Measurements from ENCODE around the gene MT1H. TPM values are rescaled to one million over a fixed set of nuclear protein-coding genes. Genes with fewer than 3 reads are reported as not detected.
A peak's percentile ranks its signal among the peaks of the same experiment; 100 is the strongest.

Gene MT1H
- total RNA-seq, 4 donors from 2014 or later, result 5.8 to 2,098 (median 30.1) TPM; not detected in 1

DNA sequence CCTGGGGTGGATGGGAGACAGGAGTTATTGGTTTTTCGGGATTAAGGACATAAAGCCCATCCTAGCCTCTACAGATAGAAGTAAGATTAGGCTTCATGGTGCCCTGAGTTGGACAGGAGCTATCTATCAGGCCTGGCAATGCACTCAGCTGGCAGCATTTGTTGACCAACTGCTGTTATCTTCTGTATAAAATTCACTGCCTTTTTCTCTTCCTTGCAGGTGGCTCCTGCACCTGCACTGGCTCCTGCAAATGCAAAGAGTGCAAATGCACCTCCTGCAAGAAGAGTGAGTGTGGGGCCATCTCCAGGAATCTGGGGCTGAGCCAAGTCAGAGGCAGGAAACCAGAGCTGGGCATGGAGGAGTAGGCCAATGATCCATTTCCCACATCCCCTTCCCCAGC, 30.6 kb upstream of the MT1H start:
- Histone ChIP-seq H3K4me3 (peak overlapping the region in 1 of 4 donors; percentile 63), H3K27me3 (peaks cover 0 to 11% of the 10 kb centered on the region in 2 donors), H3K4me1 (peaks cover 0 to 38% (median 7%) of the 10 kb centered on the region in 4 donors), H3K36me3 (no peaks in the 10 kb centered on the region), H3K9me3 (no peaks in the 10 kb centered on the region), H3K27ac (peak overlapping the region in 1 of 4 donors; percentile 73)
- no peak for DNase-seq
- TF ChIP-seq, protein P1, sequence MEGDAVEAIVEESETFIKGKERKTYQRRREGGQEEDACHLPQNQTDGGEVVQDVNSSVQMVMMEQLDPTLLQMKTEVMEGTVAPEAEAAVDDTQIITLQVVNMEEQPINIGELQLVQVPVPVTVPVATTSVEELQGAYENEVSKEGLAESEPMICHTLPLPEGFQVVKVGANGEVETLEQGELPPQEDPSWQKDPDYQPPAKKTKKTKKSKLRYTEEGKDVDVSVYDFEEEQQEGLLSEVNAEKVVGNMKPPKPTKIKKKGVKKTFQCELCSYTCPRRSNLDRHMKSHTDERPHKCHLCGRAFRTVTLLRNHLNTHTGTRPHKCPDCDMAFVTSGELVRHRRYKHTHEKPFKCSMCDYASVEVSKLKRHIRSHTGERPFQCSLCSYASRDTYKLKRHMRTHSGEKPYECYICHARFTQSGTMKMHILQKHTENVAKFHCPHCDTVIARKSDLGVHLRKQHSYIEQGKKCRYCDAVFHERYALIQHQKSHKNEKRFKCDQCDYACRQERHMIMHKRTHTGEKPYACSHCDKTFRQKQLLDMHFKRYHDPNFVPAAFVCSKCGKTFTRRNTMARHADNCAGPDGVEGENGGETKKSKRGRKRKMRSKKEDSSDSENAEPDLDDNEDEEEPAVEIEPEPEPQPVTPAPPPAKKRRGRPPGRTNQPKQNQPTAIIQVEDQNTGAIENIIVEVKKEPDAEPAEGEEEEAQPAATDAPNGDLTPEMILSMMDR (IDR thresholded peaks at IDR 0.05), result no peak
- no peak for TF ChIP-seq POLR2A (IDR thresholded peaks at IDR 0.05)

DNA sequence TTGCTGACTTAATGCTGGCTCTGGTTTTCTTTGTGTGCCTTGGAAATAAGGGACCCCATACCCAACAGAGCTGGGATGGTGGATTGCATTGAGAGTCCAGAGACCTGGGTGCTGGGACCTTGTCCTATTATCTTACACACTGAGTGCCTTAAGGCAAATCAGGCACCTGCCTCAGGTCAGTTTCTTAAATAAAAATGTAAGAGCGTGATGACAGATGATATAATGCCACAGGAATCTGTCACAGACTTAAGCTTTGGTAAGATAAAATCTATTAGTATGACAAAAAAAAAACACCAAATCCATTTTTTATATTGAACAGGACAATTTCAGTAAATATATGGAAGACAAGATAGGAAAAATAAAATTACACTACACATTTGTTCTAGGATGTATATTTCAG, 29.5 kb upstream of the MT1H start:
- Histone ChIP-seq H3K36me3 (no peaks in the 10 kb centered on the region), H3K9me3 (no peaks in the 10 kb centered on the region), H3K27me3 (peaks cover 0 to 5% of the 10 kb centered on the region in 2 donors), H3K4me3 (no peak overlapping the region), H3K4me1 (peaks cover 0 to 40% (median 7%) of the 10 kb centered on the region in 4 donors), H3K27ac (no peak overlapping the region)
- DNase-seq, result no peak
- TF ChIP-seq, protein P1 (IDR thresholded peaks at IDR 0.05), result no peak
- no peak for TF ChIP-seq POLR2A (IDR thresholded peaks at IDR 0.05)

DNA sequence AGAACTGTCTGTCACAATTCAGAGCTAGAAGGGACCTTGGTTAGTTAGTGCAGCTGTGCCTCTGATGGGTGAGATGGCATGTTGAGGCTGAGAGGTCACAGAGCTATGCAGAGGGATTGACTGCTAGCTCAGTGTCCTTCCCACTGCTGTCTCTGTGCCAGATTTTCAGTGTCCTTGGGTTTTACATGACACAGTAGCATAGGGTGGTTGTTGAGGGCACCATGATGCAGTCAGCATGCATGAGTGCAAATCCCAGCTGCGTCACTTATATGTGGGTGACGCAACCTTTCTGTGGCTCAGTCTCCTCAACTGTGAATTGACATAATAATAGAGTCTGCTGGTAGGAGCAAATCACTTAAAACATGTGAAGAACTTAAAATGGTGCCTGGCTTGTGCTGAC, 28.4 kb upstream of the MT1H start:
- H3K9me3 ChIP-seq, result no peaks in the 10 kb centered on the region
- H3K4me1 ChIP-seq, result peaks cover 0 to 33% (median 7%) of the 10 kb centered on the region in 4 donors
- TF ChIP-seq, protein P1 (IDR thresholded peaks at IDR 0.05), result no peak
- no peak for TF ChIP-seq POLR2A (IDR thresholded peaks at IDR 0.05)
- no peak for DNase-seq
- H3K4me3 ChIP-seq, result no peak overlapping the region
- no peaks in the 10 kb centered on the region for H3K27me3 ChIP-seq
- no peaks in the 10 kb centered on the region for H3K36me3 ChIP-seq
- H3K27ac ChIP-seq, result no peak overlapping the region

DNA sequence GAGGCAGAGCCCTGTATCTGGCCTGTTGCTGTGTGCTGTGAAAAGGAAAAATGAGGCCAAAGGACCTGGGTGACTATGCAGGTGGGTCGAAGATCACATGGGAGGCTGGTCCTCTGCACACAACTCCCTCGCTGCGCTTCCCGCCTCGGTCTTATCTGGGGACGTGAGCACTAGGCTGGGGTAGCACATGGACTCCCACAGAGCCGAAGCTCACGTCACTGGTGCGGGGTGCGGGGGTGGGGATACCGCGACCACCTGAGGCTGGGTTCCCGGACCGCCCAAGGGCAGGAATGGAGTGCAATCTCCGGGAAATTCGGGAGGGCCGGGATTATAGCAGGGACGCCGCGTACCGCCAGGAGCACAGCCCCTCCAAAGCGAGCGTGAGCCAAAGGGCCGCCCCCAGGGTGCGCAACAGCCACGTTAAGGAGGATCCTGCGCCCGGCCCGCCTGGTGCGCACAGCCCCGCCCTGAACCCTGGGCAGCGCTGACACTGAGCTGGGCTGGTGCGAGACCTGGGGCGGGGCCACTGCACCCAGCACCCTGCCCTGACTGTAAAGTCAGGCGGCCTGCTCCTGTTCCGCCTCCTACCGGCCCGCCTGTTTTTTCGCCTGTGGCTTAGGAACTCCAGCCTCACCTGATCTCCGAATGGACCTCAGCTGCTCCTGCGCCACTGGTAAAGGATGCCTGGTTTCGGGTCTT, 26.4 kb upstream of the MT1H start:
- peaks cover 0 to 29% (median 7%) of the 10 kb centered on the region in 4 donors for H3K4me1 ChIP-seq
- peak; percentile 73 to 92 (median 92) for DNase-seq
- H3K27me3 ChIP-seq, result no peaks in the 10 kb centered on the region
- H3K4me3 ChIP-seq, result peak overlapping the region; percentile 20 to 47 (median 40)
- H3K36me3 ChIP-seq, result no peaks in the 10 kb centered on the region
- TF ChIP-seq, protein P1 (IDR thresholded peaks at IDR 0.05), result peak in 4 of 6 experiments; percentile 34 to 69 (median 66)
- no peak for TF ChIP-seq POLR2A (IDR thresholded peaks at IDR 0.05)
- H3K9me3 ChIP-seq, result no peaks in the 10 kb centered on the region
- peak overlapping the region in 3 of 4 donors; percentile 36 to 67 (median 55) for H3K27ac ChIP-seq

DNA sequence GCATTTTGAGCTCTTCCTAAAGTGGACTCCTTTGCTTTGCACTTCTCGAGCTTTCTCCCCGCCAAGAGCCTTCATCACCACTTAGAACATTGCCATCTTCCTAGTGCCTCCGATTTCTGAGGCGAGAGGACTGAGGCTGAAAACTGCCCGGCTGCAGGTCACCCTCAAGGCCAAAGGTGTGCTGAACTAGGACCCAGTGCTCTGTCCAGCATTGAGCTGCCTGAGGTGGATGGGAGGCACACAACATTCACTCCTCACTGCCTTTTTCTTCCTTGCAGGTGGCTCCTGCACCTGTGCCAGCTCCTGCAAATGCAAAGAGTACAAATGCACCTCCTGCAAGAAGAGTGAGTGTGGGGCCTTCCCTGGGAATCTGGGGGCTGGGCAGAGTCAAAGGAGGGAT, 25.8 kb upstream of the MT1H start:
- H3K4me3 ChIP-seq, result peak overlapping the region in 2 of 4 donors; percentile 38 to 41

More for the DNA sequence above, 25.8 kb upstream of the MT1H start:
- peak overlapping the region in 1 of 4 donors; percentile 36 for H3K27ac ChIP-seq
- H3K9me3 ChIP-seq, result no peaks in the 10 kb centered on the region
- H3K36me3 ChIP-seq, result no peaks in the 10 kb centered on the region
- H3K4me1 ChIP-seq, result peaks cover 0 to 23% (median 7%) of the 10 kb centered on the region in 4 donors
- no peaks in the 10 kb centered on the region for H3K27me3 ChIP-seq
- DNase-seq, result no peak
- no peak for TF ChIP-seq POLR2A (IDR thresholded peaks at IDR 0.05)
- TF ChIP-seq, protein P1 (IDR thresholded peaks at IDR 0.05), result no peak

Data from Peyer's patch (tissue), 4 donors.